Activated CD8-positive, alpha-beta memory T cell treated with anti-CD3 and anti-CD28 coated beads for 1 hour (primary cell): Measurements from ENCODE around the gene NLGN3.
"Not testable (repeated sequence)": the region's sequence is repeated elsewhere in the genome, so short reads cannot be mapped to it uniquely, and the experiment has no call there.

ENCODE experiments used
- DNase-seq, 2 donors: peaks; one replicate each; pipeline ENCODE4 v3.0.0-alpha.2; 2020; ENCODE audit warnings: low read depth in 1 of 2; ENCODE audit errors: extremely low read depth in 1 of 2

Gene NLGN3

GRCh38 chrX:71169586-71169985, 24.9 kb downstream of the NLGN3 start:
- DNase-seq = no peak

GRCh38 chrX:71170660-71171059, 26.0 kb downstream of the NLGN3 start:
- DNase-seq = no peak

GRCh38 chrX:71171110-71171801, 26.6 kb downstream of the NLGN3 start:
- DNase-seq = no peak

GRCh38 chrX:71173440-71173839, 28.8 kb downstream of the NLGN3 start:
- DNase-seq = no peak

- no peak for DNase-seq
Observed at GRCh38 chrX:71174795-71175194, 30.2 kb downstream of the NLGN3 start.

GRCh38 chrX:71175531-71175930, 30.9 kb downstream of the NLGN3 start:
- no peak for DNase-seq

GRCh38 chrX:71177327-71177726, 32.7 kb downstream of the NLGN3 start:
- no peak for DNase-seq

- peak in 1 of 2 donors; percentile 7 for DNase-seq
Observed at GRCh38 chrX:71178908-71179307, 34.3 kb downstream of the NLGN3 start.

GRCh38 chrX:71180579-71181265, 36.1 kb downstream of the NLGN3 start:
- not testable (repeated sequence) for DNase-seq

GRCh38 chrX:71181558-71181909, 36.9 kb downstream of the NLGN3 start:
- peak in 1 of 2 donors; percentile 2 for DNase-seq

GRCh38 chrX:71181910-71182799, 37.5 kb downstream of the NLGN3 start:
- peak; percentile 42 to 54 for DNase-seq

GRCh38 chrX:71182871-71183270, 38.2 kb downstream of the NLGN3 start:
- no peak for DNase-seq

GRCh38 chrX:71183341-71183740, 38.7 kb downstream of the NLGN3 start:
- no peak for DNase-seq

GRCh38 chrX:71184092-71184491, 39.5 kb downstream of the NLGN3 start:
- no peak for DNase-seq

GRCh38 chrX:71184803-71185495, 40.3 kb downstream of the NLGN3 start:
- DNase-seq = no peak

GRCh38 chrX:71191248-71191647, 46.6 kb downstream of the NLGN3 start:
- DNase-seq = no peak

GRCh38 chrX:71195964-71196649, 51.5 kb downstream of the NLGN3 start:
- DNase-seq = no peak

- DNase-seq = no peak
Observed at GRCh38 chrX:71198066-71198465, 53.4 kb downstream of the NLGN3 start.

GRCh38 chrX:71199252-71200008, 54.8 kb downstream of the NLGN3 start:
- no peak for DNase-seq

- no peak for DNase-seq
Observed at GRCh38 chrX:71210816-71211215, 66.2 kb downstream of the NLGN3 start.
